Stimulated activated CD4-positive, alpha-beta T cell treated with anti-CD3 and anti-CD28 coated beads, Interleukin-4, amount 100 ng/mL, for 48 hours (primary cell): Measurements from ENCODE around the gene CCT5.
"Not testable (repeated sequence)": the region's sequence is repeated elsewhere in the genome, so short reads cannot be mapped to it uniquely, and the experiment has no call there.

ENCODE experiments used
- DNase-seq, 2 donors: peaks; one replicate each; pipeline ENCODE4 v3.0.0-alpha.2; 2020; ENCODE audit warnings: low read depth in 2 of 2

Gene CCT5

GRCh38 chr5:10246761-10247160, 3.3 kb upstream of the CCT5 start:
- DNase-seq = no peak

- DNase-seq = not testable (repeated sequence)
Observed at GRCh38 chr5:10247217-10247616, 2.9 kb upstream of the CCT5 start.

GRCh38 chr5:10248378-10249260, 1.5 kb upstream of the CCT5 start:
- no peak for DNase-seq

GRCh38 chr5:10250806-10251276, 761 bp downstream of the CCT5 start:
- no peak for DNase-seq

GRCh38 chr5:10251405-10251804, 1.3 kb downstream of the CCT5 start:
- no peak for DNase-seq

DNA sequence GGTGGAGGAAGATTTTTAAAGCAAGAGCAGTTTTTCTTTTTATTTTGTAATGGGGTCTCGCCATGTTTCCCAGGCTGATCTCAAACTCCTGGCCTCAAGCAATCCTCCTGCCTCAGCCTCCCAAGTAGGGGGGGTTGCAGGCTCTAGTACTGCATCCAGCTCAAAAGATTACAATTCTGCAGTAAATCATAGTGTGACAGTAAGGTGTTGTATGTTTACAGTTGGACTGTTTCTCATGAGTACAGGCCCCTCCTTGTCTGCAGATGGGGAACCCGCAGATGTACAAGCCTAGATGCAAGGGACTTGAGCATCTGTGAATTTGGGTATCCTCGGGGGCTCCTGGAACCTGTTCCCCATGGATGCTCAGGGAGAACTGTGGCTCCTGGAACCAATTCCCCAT, 3.3 kb downstream of the CCT5 start:
- DNase-seq = no peak

DNA sequence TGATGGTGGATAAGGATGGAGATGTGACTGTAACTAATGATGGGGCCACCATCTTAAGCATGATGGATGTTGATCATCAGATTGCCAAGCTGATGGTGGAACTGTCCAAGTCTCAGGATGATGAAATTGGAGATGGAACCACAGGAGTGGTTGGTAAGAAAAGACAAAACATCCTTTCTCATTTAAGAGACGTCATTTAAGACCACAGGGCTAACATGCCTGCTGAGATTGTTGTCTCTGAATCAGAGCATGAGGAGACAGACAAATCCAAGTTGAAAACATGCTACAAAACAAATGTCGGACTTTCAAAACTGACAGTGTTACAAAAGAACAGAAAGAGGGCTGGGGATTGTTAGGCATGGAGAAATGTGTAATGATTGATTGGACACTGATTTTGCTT, 4.6 kb downstream of the CCT5 start:
- DNase-seq = no peak

- DNase-seq = no peak
Observed at GRCh38 chr5:10257870-10258269, 7.8 kb downstream of the CCT5 start.

- DNase-seq = no peak
Observed at GRCh38 chr5:10259899-10260298, 9.8 kb downstream of the CCT5 start.

DNA sequence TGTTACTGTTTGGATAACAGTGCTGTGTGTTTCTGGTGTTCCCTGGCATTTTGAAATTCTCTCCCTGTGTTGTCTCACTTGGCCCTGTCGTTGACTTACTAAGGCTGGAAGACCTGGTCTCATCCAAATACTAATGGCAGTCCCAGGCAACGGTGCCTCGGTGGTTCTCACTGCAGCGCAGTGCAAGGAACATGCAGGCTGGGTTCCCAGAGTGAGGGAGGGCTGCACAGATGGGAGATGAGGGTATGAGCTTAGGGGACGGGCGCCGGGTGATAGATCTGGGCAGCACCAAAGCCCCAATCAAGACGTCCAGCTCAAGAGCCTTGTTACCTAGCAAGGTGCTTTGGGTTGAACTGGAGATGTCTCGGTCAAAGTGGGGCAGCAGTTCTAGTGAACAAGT, 11.0 kb downstream of the CCT5 start:
- no peak for DNase-seq

DNA sequence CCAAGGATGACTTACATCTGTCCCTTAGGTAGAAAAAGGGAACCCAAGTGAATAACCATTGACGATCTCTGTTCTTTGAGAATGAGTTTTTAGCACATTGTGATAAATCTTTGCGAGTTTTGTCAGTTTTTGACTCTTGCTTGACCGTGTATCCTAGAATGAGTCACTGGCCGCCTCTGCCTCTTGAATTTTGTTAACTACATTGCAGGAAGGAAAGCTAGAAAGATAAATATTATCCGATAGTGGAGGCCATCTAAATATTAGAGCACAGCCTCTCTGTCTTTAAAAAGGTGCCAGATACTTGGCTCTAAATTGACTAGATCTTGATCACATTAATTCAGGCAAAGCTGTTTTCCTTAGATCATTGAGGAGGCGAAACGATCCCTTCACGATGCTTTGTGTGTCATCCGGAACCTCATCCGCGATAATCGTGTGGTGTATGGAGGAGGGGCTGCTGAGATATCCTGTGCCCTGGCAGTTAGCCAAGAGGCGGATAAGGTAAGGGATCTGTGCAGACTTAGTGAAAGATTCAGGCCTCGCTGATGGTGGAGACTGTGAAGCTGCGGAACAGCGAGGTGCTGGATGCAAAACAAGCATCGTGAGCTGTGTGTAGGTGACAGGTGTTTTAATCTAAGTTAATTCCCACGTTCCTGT, 12.2 kb downstream of the CCT5 start:
- DNase-seq = no peak

DNA sequence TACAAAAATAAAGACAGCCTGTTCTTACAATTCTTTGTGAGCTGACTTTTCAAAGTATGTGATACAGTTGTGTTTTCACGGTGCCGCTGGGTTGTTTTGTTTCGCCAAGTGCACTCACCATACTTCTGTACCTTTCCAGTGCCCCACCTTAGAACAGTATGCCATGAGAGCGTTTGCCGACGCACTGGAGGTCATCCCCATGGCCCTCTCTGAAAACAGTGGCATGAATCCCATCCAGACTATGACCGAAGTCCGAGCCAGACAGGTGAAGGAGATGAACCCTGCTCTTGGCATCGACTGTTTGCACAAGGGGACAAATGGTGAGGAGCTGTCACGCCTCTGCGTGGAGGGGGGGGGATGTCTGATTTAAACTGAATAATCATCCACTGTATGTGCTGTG, 12.9 kb downstream of the CCT5 start:
- no peak for DNase-seq

DNA sequence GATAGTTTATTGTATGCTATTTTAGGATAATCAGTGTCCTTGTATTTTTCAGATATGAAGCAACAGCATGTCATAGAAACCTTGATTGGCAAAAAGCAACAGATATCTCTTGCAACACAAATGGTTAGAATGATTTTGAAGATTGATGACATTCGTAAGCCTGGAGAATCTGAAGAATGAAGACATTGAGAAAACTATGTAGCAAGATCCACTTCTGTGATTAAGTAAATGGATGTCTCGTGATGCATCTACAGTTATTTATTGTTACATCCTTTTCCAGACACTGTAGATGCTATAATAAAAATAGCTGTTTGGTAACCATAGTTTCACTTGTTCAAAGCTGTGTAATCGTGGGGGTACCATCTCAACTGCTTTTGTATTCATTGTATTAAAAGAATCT, 14.5 kb downstream of the CCT5 start:
- DNase-seq = no peak

DNA sequence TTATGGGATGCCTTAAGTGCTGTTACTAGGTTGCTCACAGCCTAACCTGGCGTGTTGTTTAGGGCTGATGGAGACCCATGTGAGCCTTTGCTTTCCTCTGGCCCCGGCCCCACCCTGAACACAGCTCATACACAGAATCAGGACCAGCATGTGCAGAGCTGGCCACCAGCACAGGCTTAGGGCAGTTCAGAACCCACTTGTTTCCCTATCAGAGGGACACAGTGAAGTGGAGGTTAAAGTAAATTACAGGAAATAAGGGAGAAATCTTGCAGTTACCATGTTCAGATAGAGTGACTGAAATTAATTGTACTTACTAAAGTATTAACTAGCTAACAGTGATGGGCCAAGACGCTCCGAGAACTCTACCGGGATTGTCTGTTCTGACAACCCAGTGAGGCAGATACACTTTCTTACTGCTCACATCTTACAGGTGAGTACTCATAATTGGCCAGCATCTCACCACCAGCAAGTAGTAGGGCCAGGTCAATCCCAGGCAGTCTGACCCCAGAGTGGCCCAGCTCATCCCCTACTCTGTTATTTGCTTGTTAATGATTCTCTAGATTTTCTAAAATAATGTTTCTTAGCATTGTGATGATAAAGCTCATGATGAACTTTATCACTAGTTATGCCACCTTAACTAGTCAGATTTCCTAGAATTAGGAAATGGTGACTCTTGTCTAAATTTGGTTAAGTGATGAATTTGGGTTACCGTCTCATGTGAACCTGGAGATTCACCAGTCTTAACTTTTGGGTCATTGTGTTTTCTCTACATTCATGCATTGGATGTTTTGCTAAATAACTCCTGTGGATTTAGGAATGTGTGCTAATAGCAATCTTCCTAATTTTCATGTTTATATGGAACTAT, 15.4 kb downstream of the CCT5 start:
- no peak for DNase-seq

DNA sequence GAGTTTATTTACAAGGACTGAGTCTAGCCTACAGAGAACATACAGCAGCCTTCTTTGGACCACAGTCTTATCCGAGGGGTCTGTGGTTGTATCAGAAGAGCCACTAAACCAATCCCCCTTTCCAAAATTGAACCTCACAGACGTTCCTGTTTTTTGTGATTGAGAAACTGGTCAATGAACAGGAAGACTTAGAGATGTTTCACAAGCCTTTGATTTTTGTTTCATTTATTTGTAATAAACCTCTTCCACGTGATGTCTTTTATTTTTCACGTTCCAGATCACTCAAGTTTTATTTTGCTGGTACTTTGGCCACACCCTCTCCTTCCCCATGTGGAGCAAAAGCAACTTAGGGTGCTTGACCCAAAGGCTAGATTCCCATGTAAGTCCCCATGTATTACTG, 16.1 kb downstream of the CCT5 start:
- no peak for DNase-seq

- DNase-seq = no peak
Observed at GRCh38 chr5:10266839-10267238, 16.8 kb downstream of the CCT5 start.

- no peak for DNase-seq
Observed at GRCh38 chr5:10268100-10268499, 18.0 kb downstream of the CCT5 start.

- no peak for DNase-seq
Observed at GRCh38 chr5:10272053-10272874, 22.2 kb downstream of the CCT5 start.

GRCh38 chr5:10272875-10273209, 22.8 kb downstream of the CCT5 start:
- DNase-seq = not testable (repeated sequence)

DNA sequence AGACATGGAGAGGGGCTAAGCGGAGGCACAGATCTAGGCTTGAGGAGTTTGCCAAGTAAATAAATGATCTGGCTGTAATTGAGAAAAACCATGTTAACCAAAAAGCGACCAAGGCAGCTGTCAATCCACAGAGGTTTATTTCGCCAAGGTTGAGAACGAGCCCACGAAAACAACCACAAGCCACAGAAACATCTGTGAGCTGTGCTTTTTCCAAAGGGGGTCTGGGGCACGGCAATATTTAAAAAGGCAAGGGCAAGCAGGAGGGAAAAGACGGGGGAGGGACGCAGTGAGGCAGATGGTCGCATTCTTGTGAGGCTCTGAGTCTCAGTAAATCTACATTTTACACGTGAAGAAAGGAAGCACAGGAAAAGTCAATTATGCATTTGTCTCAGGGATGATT, 25.4 kb downstream of the CCT5 start:
- no peak for DNase-seq

DNA sequence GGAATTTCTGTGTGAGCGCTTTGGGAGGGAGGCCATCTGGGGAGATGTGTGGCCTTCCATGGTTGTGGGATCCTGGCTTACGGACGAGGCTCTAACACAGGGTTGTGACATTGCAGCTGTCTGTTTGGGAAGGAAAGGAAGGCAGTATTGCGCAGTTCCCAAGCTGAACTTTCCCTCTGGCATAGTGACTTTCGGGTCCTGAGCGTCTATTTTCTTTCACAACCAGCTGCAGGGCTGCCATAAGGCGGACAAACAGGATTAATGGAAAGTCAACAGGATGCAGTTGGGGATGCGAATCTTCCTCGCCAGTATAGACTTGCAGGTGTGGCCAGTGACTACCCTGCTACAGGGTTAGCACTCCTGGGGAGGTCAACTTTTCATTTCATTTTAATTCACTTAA, 25.9 kb downstream of the CCT5 start:
- DNase-seq = no peak

DNA sequence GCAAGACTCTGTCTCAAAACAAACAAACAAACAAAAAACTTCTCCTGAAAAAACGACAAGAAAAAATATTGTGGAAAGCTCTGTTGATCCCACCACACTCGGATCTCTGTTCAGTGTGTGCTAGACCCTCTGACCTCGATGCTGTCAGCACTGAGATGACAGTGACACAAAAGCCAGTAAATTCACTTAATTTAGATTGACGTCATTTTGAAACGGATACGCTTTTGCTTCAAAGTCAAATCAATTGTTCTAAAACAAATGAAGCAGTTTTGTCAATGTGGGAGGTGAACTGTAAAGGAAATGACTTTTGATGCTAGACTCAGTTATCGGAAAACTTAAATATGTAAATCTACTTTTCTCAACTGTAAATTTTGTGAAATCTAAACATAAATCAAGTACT, 26.6 kb downstream of the CCT5 start:
- DNase-seq = no peak
